Activated CD8-positive, alpha-beta memory T cell treated with anti-CD3 and anti-CD28 coated beads, Interleukin-2, amount 50 U/mL, for 24 hours (primary cell): Measurements from ENCODE around the gene COBL.

ENCODE experiments used
- DNase-seq: peaks from one replicate; pipeline ENCODE4 v3.0.0-alpha.2; 2020; ENCODE audit errors: extremely low read depth

COBL gene

GRCh38 chr7:51046103-51046466, 270.5 kb downstream of the COBL start:
- no peak for DNase-seq

GRCh38 chr7:51045319-51046102, 271.1 kb downstream of the COBL start:
- no peak for DNase-seq

DNA sequence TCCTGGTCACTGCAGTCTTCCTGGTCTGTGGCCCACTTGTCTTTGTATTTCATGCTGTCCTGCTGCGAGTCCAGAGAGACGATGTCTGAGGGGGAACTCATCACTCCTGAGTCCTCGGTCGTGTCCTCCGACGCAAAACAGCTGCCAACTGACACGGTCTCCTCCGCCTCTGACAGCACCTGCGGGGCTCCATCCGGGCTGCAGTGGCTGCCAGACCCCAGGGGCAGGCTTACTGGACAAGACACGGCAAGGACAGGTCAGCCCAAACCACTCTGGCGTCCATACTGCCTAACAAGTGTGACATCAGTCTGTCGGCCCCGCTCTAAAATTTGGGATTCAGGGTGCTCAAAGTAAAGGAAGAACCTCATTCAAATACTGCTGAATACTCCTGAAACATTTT, 273.1 kb downstream of the COBL start:
- no peak for DNase-seq

- no peak for DNase-seq
Observed at GRCh38 chr7:51040787-51041186, 275.8 kb downstream of the COBL start.

- DNase-seq = no peak
Observed at GRCh38 chr7:51038573-51038972, 278.0 kb downstream of the COBL start.

- no peak for DNase-seq
Observed at GRCh38 chr7:51035716-51036115, 280.9 kb downstream of the COBL start.

DNA sequence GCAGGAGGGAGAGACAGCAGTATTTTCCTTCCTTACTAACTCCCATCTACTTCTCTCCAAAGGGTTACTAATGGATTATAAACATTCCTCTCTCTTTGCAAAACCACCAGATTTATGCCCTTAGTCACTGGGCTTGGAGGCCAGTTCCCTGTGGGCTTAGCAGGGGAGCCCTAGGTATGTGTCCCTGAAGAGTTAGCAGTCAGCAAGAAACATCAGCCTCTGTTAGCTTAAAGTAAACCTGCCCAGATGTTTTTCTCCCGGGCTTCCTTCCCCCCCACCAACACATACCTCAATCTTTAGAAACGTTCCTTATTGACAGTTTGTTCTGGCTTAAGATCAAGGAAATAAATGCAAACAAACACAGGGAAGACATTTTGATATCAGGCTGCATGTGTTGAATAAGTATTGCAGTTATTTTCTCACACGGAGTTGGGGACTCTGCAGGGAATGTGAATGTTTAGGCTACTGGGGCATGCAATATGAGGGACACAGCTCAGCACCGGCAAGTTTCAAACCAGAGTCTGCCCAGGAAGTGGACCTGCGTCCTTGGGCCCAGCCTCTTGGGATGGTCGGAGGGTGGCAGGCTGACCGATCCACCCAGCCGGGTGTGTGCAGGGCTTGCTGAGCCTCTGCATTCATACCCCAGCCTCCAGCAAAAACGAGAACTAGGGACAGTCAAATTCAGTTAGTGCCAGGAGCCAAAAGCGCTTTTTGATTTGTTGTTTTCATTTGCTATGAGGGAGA, 281.9 kb downstream of the COBL start:
- DNase-seq = no peak

GRCh38 chr7:51033727-51034520, 282.7 kb downstream of the COBL start:
- DNase-seq = no peak

DNA sequence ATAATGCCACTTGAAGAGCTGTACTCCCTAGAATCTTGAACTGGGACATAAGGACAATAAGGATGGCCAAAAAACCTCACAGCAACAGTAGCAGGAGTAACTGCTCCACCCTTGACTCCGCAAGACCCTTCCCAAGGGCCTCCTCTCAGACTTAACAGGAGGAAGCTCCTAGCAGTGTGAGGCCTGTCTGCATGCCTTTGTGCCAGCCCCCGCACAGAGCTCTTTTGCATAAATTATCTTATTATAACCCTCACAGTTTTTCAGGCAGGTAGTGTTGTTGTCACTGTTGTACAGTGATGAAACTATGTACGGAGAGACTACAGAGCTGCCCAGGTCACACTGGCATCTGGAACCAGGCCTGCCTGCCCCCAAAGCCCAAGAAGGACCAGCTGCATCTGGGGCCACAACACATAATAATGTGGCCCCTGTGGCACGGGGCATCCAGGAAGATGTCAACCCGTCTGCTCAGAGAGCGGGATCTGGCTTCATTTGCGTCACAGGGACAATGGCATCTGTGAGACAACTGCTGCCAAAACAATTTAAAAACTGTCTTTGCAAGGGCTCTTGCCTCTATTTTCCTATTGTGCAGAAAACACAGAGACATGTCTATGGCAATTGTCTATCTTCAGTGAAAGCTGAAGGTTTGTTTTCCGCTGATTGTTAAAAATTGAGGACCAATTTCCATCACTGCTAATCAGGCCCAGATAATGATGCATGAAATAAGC, 284.7 kb downstream of the COBL start:
- DNase-seq = no peak

DNA sequence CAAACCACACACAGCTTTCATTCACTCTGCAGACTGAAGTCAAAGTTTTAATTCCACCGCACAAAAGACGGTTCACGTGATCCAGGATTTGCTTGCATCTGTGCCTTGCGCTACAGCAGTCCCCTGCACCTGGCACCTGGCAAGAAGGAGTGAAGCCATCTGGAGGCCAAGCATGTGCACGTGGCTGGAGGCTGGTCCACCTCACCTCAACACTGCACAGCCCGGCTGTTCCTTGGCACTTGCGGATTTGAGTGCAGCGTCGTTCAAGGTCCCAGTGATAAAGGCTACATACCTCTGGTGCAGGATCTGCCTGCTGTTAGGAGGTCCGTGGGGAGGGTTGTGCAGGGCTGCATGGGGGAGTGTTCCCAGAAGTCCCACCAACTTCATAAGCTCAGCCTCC, 285.4 kb downstream of the COBL start:
- no peak for DNase-seq

DNA sequence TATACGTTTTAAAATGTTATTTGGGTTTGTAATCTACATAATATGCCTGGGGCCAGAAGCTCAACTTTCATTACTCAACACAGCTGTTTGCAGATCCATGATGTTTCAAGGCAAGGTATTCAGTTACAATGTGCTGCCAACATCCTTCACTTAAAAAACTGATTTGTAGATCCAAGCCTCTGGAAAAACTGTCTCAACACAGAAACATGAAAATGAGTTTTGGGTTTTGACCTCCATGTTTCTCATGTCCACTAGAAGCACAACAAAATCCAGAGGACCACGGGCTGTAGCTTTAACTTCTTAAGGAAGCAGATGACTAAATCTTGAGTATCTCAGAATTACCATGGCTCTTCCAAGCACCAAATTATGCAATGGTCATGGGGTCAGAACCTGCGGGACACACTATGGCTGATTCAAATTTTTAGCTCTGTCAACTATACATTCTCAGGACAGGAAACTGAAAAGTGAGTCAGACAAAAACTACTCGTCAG, 286.9 kb downstream of the COBL start:
- DNase-seq = no peak

- DNase-seq = no peak
Observed at GRCh38 chr7:51029131-51029530, 287.5 kb downstream of the COBL start.

GRCh38 chr7:51027935-51028830, 288.4 kb downstream of the COBL start:
- DNase-seq = no peak

DNA sequence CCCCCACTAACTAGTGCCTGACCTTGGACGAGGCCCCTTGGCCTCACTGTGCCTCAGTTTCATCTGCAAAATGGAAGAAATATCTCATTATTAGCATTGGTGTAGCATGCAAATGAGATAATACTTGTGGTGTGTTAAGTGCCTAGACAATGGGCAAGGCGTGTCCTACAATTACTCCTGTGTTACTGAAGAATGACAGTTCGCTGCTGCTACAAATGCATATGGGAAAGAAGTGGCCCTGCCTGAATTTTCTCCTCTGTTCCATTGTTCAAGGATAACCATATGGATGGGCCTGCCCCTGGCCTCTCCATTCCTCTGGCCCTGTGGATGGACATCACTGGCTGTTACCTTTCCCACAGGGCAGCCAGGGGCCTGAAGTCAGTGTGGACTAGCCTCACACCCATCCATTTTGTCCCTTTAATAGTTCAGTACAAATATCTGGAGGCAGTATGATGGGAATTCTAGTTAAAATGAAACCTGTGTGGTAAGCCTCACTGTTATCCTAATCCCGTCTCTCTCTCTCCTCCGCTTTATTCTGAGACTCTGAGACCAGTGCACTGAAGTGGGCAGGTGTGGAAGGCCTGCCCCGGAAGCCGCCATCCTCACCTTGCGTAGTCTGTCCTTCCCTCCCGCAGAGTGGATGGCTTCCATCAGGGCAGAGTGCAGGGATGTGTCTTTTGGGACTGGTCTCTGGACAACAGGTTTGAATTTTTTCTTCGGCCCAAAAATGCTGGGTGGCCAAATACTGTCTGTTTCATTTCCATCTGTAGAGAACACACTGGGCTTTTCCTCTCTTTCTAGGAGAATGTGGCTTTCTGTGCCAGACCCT, 289.3 kb downstream of the COBL start:
- DNase-seq = no peak

DNA sequence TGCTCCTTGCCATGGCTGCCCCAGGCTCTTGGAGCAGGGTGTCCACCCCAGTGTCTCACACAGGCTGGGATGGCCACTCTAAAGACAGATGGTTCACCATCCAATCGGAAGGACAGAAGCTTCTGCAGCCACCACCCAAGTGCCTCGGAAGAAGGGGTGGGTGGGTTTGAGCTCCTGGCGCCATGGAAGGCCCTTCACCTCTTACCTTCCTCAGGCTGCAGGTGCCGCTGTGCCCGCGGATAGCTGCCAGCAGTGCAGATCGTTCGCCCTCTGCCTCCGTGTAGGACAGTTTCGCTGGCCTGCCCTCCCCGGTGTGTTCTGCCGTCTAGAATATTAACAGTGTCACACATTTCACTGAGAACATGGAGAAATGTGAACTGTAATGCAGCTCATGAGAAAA, 290.3 kb downstream of the COBL start:
- no peak for DNase-seq

- DNase-seq = no peak
Observed at GRCh38 chr7:51025668-51026067, 290.9 kb downstream of the COBL start.

DNA sequence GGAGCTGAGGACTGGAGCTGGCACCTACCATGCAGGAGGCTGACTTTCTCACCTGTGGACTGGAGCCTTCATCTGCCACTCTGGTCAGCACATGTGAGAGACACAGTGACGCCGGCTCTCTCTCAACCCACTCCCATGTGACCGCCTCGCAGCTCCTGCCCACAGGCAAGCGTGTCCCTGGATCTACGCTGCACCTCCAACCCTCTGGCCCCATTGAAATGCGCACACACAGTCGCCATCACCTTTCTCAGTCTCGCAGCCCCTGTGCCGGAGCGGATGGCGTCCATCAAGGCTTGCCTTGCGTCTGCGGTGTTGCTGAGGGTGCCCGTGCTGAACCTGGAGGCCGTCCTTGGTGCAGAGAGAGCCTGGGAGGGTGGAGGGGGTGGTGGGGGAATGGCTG, 291.7 kb downstream of the COBL start:
- DNase-seq = no peak

- DNase-seq = no peak
Observed at GRCh38 chr7:51023547-51023946, 293.1 kb downstream of the COBL start.

- no peak for DNase-seq
Observed at GRCh38 chr7:51022821-51023220, 293.8 kb downstream of the COBL start.
